ENCODE results near the gene KLHL40.

Gene KLHL40

DNA sequence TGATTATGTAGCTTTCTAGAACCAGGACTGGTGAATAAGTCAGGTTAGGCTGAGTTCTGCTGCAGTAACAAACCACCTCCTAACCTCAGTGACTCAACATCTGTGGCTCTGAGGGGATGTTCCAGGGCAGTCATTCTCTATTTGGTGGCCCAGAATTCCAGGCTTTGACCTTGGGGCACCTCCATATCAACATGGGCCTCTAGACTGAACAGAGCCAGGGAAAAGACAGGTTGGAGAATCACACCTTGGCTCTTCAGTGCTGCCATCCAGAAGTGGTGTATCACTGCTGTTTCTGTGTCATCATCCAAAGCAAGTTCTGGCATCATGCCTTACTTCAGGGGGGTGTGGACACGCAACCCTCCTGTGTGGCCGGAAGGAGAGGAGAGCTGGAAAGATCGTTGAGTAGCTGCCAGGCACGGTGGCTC, 16.5 kb upstream of the KLHL40 start:
- Histone ChIP-seq H3K36me3 (ENCODE audit: insufficient read depth, low read length) (no peaks in the 10 kb centered on the region), H3K27me3 (ENCODE audit: insufficient read depth, low read length) (no peaks in the 10 kb centered on the region), H3K9me3 (ENCODE audit: low read length) (no peaks in the 10 kb centered on the region), H3K4me3 (ENCODE audit: low read length) (no peak overlapping the region), H3K4me1 (ENCODE audit: insufficient read depth, low read length) (peaks cover 4% of the 10 kb centered on the region), H2AFZ (ENCODE audit: low read depth, low read length) (no peak overlapping the region)

GRCh38 chr3:42670051-42670576, 15.2 kb upstream of the KLHL40 start:
- H3K4me1 ChIP-seq (ENCODE audit: insufficient read depth, low read length): peaks cover 4% of the 10 kb centered on the region
- no peak overlapping the region for H3K4me3 ChIP-seq (ENCODE audit: low read length)
- H3K9me3 ChIP-seq (ENCODE audit: low read length): no peaks in the 10 kb centered on the region
- H3K36me3 ChIP-seq (ENCODE audit: insufficient read depth, low read length): no peaks in the 10 kb centered on the region
- no peak overlapping the region for H2AFZ ChIP-seq (ENCODE audit: low read depth, low read length)
- H3K27me3 ChIP-seq (ENCODE audit: insufficient read depth, low read length): no peaks in the 10 kb centered on the region

- H3K27me3 ChIP-seq (ENCODE audit: insufficient read depth, low read length): no peaks in the 10 kb centered on the region
- no peaks in the 10 kb centered on the region for H3K36me3 ChIP-seq (ENCODE audit: insufficient read depth, low read length)
- peaks cover 4% of the 10 kb centered on the region for H3K4me1 ChIP-seq (ENCODE audit: insufficient read depth, low read length)
- H3K4me3 ChIP-seq (ENCODE audit: low read length): no peak overlapping the region
- no peak overlapping the region for H2AFZ ChIP-seq (ENCODE audit: low read depth, low read length)
- no peaks in the 10 kb centered on the region for H3K9me3 ChIP-seq (ENCODE audit: low read length)
Measured at GRCh38 chr3:42670670-42671069, 14.7 kb upstream of the KLHL40 start.

GRCh38 chr3:42672515-42672914, 12.8 kb upstream of the KLHL40 start:
- H3K4me3 ChIP-seq (ENCODE audit: low read length): no peak overlapping the region
- H3K27me3 ChIP-seq (ENCODE audit: insufficient read depth, low read length): peaks cover 2% of the 10 kb centered on the region
- peaks cover 5% of the 10 kb centered on the region for H3K9me3 ChIP-seq (ENCODE audit: low read length)
- H2AFZ ChIP-seq (ENCODE audit: low read depth, low read length): no peak overlapping the region
- H3K36me3 ChIP-seq (ENCODE audit: insufficient read depth, low read length): no peaks in the 10 kb centered on the region
- H3K4me1 ChIP-seq (ENCODE audit: insufficient read depth, low read length): peaks cover 3% of the 10 kb centered on the region

GRCh38 chr3:42673082-42673481, 12.3 kb upstream of the KLHL40 start:
- Histone ChIP-seq H3K4me1 (ENCODE audit: insufficient read depth, low read length) (no peaks in the 10 kb centered on the region), H3K27me3 (ENCODE audit: insufficient read depth, low read length) (peaks cover 2% of the 10 kb centered on the region), H3K9me3 (ENCODE audit: low read length) (peaks cover 5% of the 10 kb centered on the region), H2AFZ (ENCODE audit: low read depth, low read length) (no peak overlapping the region), H3K36me3 (ENCODE audit: insufficient read depth, low read length) (no peaks in the 10 kb centered on the region), H3K4me3 (ENCODE audit: low read length) (no peak overlapping the region)

DNA sequence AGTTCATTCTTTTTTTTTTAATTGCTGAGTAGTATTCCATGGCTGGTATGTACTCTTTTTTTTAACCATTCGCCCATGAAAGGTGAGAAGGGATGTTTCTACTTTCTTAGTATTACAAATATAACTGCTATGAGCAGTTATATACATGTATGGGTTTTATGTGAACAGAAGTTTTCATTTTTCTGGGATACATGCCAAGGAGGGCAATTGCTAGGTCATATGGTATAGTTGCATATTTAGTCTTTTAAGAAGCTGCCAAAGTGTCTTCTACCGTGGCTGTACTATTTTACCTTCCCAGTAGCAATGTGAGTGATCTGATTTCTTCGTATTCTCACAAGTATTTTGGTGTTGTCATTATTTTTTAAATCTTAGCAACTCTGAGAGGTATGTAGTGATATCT, 11.2 kb upstream of the KLHL40 start:
- H3K4me1 ChIP-seq (ENCODE audit: insufficient read depth, low read length): no peaks in the 10 kb centered on the region
- H3K27me3 ChIP-seq (ENCODE audit: insufficient read depth, low read length): peaks cover 2% of the 10 kb centered on the region
- peaks cover 5% of the 10 kb centered on the region for H3K9me3 ChIP-seq (ENCODE audit: low read length)
- no peak overlapping the region for H3K4me3 ChIP-seq (ENCODE audit: low read length)
- no peaks in the 10 kb centered on the region for H3K36me3 ChIP-seq (ENCODE audit: insufficient read depth, low read length)
- no peak overlapping the region for H2AFZ ChIP-seq (ENCODE audit: low read depth, low read length)

DNA sequence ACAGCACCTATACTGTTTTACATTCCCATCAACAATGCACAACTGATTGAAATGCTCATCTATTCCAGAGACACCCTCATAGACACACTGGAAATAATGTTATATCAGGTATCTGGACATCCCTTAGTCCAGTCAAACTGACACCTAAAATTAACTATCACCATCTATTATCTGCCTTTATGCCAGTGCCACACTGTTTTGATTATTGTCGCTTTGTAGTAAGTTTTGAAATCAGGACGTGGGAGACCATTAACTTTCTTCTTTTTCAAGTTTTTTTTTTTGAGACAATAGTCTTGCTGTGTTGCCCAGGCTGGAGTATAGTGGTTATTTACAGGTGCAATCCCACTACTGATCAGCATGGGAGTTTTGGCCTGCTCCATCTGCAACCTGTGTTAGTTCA, 9.4 kb upstream of the KLHL40 start:
- Histone ChIP-seq H3K9me3 (ENCODE audit: low read length) (peaks cover 7% of the 10 kb centered on the region), H3K4me1 (ENCODE audit: insufficient read depth, low read length) (no peaks in the 10 kb centered on the region), H2AFZ (ENCODE audit: low read depth, low read length) (no peak overlapping the region), H3K36me3 (ENCODE audit: insufficient read depth, low read length) (no peaks in the 10 kb centered on the region), H3K27me3 (ENCODE audit: insufficient read depth, low read length) (peaks cover 2% of the 10 kb centered on the region), H3K4me3 (ENCODE audit: low read length) (no peak overlapping the region)

GRCh38 chr3:42678447-42678846, 6.9 kb upstream of the KLHL40 start:
- H3K4me3 ChIP-seq (ENCODE audit: low read length): no peak overlapping the region
- H3K27me3 ChIP-seq (ENCODE audit: insufficient read depth, low read length): peaks cover 2% of the 10 kb centered on the region
- no peak overlapping the region for H2AFZ ChIP-seq (ENCODE audit: low read depth, low read length)
- H3K9me3 ChIP-seq (ENCODE audit: low read length): peaks cover 7% of the 10 kb centered on the region
- H3K4me1 ChIP-seq (ENCODE audit: insufficient read depth, low read length): no peaks in the 10 kb centered on the region
- no peaks in the 10 kb centered on the region for H3K36me3 ChIP-seq (ENCODE audit: insufficient read depth, low read length)

DNA sequence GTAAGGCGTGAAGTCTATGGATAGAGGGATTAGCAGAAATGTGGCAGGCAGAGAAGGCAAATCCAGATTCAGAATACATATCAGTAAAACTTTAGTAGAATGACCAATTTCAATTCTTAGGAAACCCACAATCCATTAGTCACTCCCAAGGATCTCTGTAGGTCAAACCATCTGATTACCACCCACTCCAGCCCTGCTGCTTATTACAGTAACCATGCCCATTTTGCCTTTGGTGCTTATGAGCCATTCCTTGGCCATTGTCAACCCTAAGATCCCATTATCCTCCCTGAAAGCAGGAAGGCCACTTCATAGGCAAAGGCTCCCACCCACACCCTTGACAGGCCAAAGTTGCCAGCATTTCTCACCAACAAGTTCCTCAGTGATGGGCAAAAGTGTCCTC, 5.1 kb upstream of the KLHL40 start:
- Histone ChIP-seq H3K4me3 (ENCODE audit: low read length) (no peak overlapping the region), H2AFZ (ENCODE audit: low read depth, low read length) (no peak overlapping the region), H3K27me3 (ENCODE audit: insufficient read depth, low read length) (peaks cover 2% of the 10 kb centered on the region), H3K36me3 (ENCODE audit: insufficient read depth, low read length) (no peaks in the 10 kb centered on the region), H3K4me1 (ENCODE audit: insufficient read depth, low read length) (no peaks in the 10 kb centered on the region), H3K9me3 (ENCODE audit: low read length) (peaks cover 7% of the 10 kb centered on the region)

GRCh38 chr3:42680806-42681205, 4.5 kb upstream of the KLHL40 start:
- H3K27me3 ChIP-seq (ENCODE audit: insufficient read depth, low read length): peaks cover 2% of the 10 kb centered on the region
- no peaks in the 10 kb centered on the region for H3K36me3 ChIP-seq (ENCODE audit: insufficient read depth, low read length)
- no peak overlapping the region for H3K4me3 ChIP-seq (ENCODE audit: low read length)
- H3K4me1 ChIP-seq (ENCODE audit: insufficient read depth, low read length): no peaks in the 10 kb centered on the region
- peaks cover 7% of the 10 kb centered on the region for H3K9me3 ChIP-seq (ENCODE audit: low read length)
- H2AFZ ChIP-seq (ENCODE audit: low read depth, low read length): no peak overlapping the region

DNA sequence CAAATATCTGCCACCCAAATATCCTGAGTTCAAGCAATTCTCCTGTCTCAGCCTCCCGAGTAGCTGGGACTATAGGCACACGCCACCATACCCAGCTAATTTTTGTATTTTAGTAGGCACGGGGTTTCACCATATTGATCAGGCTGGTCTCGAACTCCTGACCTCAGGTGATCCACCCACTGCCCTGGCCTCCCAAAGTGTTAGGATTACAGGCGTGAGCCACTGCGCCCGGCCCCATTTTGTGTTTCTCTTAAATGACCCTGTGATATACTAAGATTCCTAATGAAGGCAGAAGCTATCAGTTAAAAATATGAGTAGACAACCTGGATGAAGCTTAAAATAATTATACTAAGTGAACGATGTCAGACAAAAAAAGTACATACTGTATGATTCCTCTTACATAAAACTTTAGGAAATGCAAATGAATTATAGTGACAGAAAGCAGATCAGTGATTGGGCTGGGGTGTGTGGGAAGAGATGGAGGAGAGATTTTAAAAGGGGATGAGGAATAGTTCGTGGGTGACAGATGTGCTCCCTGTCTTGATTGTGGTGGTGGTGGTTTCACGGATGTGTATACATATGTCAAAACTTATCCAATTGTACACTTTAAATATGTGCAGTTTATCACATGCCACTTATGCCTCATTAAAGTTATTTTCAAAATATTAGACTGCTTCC, 3.8 kb upstream of the KLHL40 start:
- H2AFZ ChIP-seq (ENCODE audit: low read depth, low read length): no peak overlapping the region
- H3K4me1 ChIP-seq (ENCODE audit: insufficient read depth, low read length): no peaks in the 10 kb centered on the region
- H3K4me3 ChIP-seq (ENCODE audit: low read length): no peak overlapping the region
- peaks cover 8% of the 10 kb centered on the region for H3K9me3 ChIP-seq (ENCODE audit: low read length)
- no peaks in the 10 kb centered on the region for H3K27me3 ChIP-seq (ENCODE audit: insufficient read depth, low read length)
- no peaks in the 10 kb centered on the region for H3K36me3 ChIP-seq (ENCODE audit: insufficient read depth, low read length)

DNA sequence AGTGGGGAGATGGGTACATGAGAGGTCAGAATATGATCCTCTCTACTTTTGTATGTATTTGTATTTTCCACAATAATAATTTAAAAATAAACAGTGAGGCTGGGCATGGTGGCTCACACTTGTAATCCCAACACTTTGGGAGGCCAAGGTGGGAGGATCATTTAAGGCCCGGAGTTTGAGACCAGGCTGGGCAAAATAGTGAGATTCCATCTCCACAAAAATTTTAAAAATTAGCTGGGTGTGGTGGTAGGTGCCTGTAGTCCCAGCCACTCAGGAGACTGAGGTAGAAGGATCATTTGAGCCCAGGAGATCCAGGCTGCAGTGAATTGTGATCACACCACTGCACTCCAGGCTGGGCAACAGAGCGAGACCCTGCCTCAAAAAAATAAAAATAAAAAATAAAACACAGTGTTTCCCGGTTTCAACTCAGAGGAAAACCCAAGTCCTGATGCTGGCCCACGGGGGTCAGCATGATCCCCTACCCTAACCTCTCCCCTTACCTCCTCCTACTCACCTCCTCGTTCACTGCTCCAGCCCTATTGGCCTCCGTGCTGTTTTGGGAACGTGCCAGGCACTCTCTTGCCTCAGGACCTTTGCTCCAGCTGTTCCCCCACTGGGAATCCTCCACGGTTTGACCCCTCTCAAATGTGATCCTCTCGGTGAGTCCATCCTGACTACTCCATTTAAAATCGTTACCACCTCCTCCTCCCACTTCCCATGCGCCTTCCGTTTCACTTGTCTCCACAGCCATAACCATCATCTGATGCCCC, 2.9 kb upstream of the KLHL40 start:
- H3K27me3 ChIP-seq (ENCODE audit: insufficient read depth, low read length): no peaks in the 10 kb centered on the region
- H3K36me3 ChIP-seq (ENCODE audit: insufficient read depth, low read length): no peaks in the 10 kb centered on the region
- peaks cover 8% of the 10 kb centered on the region for H3K9me3 ChIP-seq (ENCODE audit: low read length)
- no peak overlapping the region for H3K4me3 ChIP-seq (ENCODE audit: low read length)
- H2AFZ ChIP-seq (ENCODE audit: low read depth, low read length): no peak overlapping the region
- H3K4me1 ChIP-seq (ENCODE audit: insufficient read depth, low read length): no peaks in the 10 kb centered on the region

DNA sequence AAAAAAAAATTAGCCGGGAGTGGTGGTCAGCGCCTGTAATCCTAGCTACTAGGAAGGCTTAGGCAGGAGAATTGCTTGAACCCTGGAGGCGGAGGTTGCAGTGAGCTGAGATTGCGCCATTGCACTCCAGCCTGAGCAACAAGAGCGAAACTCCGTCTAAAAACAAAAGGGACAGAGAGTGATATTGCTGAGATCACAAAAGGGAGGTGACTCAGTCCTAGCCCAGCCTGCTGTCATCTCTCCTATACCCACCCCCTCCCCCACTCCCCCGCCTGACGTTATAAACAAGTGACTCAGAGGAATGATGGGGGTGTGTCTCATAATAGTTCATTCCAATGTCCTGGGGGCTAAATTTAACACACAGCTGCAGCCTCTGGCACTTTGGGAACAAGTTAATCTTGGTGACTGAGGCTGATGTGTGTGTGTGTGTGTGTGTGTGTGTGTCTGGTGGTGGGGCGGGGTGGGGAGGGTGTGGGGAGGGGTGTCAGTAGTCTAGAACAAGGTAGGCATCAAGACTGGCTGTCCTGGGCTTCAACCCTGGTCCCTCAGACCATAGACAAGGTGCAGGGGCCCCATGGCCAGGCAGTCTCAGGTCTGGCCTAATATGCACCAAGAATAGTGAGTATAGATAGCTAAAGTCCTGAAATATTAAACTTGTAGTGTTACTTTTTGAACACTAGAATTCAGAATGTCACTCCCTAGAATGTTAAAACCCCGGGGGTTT, 1.3 kb upstream of the KLHL40 start:
- Histone ChIP-seq H3K27me3 (ENCODE audit: insufficient read depth, low read length) (no peaks in the 10 kb centered on the region), H3K4me1 (ENCODE audit: insufficient read depth, low read length) (no peaks in the 10 kb centered on the region), H2AFZ (ENCODE audit: low read depth, low read length) (no peak overlapping the region), H3K4me3 (ENCODE audit: low read length) (no peak overlapping the region), H3K9me3 (ENCODE audit: low read length) (peaks cover 8% of the 10 kb centered on the region), H3K36me3 (ENCODE audit: insufficient read depth, low read length) (no peaks in the 10 kb centered on the region)
